Stimulated activated CD8-positive, alpha-beta memory T cell treated with anti-CD3 and anti-CD28 coated beads, Interleukin-4, amount 100 ng/mL, for 24 hours (primary cell): ENCODE measurements around the gene CHMP4B.
A peak's percentile ranks its signal among the peaks of the same experiment; 100 is the strongest.
"Not testable (repeated sequence)": the region's sequence is repeated elsewhere in the genome, so short reads cannot be mapped to it uniquely, and the experiment has no call there.

Source experiments
- DNase-seq: peaks from one replicate; pipeline ENCODE4 v3.0.0-alpha.2; 2020; ENCODE audit warnings: low read depth

CHMP4B gene

GRCh38 chr20:33789858-33790182, 21.3 kb upstream of the CHMP4B start:
- no peak for DNase-seq

DNA sequence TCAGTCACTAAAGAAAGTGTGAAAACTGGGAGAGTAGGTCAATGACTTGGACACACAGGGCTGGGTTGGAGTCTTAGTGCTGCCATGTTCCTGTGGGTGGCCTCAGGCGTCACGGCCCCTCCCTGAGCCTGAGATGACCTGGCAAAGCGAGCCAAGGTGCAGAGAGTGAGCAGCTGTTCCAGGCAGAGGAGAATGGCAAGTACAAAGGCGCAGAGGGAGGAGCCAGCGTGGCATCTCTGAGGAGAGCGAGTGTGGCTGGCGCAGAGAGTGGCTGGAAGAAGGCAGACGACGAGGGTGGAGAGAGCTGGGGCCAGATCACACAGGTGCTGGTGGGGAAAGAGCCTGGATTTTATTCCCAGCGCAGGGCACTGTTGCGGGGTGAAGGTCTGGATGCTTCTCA, 20.6 kb upstream of the CHMP4B start:
- DNase-seq, result no peak

- DNase-seq, result no peak
Observed at GRCh38 chr20:33791021-33791420, 20.1 kb upstream of the CHMP4B start.

GRCh38 chr20:33791540-33791939, 19.6 kb upstream of the CHMP4B start:
- no peak for DNase-seq

DNA sequence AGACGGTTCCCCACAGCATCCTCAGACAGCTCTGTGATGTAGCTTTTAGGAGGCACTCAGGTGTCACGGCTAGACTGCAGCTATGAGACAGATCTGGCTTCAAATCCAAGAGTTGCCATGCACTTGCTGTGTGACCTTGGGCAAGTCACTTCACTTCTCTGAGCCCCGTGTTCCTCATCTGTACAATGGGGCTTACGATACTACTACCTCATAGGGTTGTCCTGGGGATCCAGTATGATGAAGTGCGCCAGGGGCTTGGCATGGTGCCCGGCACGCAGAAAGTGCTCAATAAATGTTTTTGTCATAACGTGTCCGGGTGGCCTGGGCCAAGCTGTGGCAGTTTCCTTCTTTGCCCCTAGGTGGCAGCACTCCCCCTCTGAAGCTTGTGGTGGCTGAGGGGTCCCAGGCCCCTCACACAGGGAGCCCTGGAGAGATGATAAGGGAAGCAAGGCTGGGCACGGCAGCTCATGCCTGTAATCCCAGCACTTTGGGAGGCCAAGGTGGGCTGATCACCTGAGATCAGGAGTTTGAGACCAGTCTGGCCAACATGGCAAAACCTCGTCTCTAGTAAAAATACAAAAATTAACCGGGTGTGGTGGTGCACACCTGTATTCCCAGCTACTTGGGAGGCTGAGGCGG, 19.1 kb upstream of the CHMP4B start:
- DNase-seq, result peak; percentile 33

- DNase-seq, result not testable (repeated sequence)
Observed at GRCh38 chr20:33792598-33792989, 18.6 kb upstream of the CHMP4B start.

DNA sequence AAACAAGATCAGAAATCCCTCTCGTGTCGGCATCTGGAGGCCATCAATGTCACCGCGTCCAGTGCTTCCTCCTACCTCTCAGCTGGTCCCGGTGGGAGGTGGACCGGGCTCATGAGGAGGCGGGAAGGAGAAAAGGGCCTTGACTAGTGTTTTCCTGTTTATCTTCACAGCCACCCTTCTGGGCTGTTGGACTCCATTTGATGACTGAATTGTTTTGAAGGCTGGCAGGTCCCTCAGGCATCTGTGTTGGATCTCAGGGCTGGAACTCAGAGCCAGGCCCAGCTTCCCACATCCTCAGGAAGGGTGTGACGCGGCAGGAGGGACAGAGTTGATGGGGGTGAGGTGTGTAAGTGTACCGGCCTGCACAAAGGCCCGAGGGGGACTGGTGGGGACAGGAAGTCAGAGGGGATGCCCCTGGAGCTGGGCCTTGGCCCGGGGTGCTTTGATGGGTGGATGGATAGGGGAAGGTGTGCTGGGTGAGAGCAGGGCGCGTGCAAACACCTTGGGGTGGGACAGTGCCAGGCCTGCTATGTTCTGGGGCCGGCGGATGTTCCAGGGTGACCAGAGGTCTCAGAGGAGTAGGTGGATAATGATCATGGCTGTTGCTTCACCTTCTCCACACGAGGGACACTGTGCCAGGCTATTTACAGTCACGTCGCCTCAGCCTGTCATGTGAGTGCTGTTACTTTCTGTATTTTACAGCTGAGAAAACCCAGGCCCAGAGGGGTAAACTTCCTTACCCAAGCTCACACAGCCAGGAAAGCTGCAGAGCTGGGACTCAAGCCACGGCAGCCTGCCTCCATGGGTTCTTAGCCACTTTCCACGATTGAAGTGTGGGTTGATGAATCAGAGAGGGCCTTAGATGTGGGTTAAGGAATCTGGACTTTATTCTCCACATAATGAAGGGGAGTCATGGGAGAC, 17.9 kb upstream of the CHMP4B start:
- DNase-seq, result no peak

DNA sequence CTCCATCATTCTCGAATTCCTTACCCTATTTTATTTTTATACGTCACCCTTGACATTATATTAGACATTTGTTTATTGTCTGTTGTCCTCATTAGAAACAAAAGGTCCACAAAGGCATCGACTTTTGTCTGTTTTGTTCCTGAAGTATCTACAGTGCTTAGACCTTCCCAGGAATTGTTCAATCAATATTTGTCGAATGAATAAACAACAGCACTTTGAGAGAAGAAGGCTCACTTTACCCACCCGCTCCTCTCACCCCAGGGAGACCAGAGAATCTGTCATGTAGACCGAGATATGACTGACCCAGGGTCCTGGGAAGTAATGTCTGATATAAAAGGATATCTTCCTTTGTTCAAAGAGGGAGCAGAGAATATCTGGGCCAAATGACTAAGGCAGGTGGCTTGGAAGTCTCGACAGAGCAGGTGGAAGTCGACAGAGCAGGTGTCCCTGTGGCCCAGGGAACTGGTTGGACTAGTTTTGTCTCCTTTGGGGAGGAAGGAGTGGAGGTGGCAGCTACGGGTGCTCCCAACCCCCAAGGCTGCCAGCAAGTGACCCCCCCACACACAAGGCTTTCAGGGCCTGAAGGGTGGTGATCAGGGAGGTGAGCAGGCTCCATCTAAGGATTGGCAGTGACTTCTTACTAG, 14.8 kb upstream of the CHMP4B start:
- DNase-seq, result no peak

DNA sequence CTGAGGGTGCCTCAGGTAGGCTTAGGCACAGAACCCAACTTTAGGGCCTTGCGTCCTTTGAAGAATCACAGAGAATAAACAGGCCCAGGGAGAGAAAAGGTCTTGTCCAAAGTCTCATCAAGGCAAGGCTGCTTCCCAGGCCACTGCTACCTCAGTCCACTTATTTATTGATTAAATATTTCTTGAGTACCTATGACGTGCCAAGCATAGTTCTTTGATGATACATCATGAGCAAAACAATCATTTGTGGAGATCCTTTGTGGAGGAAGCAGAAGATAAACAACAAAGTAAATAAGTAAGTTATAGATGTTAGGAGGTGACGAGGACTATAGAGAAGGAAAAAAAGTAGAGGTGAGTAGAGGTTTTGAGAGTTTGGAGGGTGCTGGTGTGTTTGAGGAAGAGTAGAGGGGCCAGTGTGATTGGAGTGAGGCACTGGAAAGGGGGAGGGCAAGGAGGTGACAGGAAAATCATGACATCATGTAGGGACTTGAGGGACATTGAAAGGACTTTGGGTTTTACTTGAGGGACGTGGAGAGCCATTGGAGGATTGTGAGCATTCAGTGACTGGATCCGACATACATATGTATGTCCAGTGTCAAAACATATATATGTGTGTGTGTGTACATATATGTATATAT, 14.1 kb upstream of the CHMP4B start:
- no peak for DNase-seq

GRCh38 chr20:33798444-33798843, 12.7 kb upstream of the CHMP4B start:
- DNase-seq, result no peak

DNA sequence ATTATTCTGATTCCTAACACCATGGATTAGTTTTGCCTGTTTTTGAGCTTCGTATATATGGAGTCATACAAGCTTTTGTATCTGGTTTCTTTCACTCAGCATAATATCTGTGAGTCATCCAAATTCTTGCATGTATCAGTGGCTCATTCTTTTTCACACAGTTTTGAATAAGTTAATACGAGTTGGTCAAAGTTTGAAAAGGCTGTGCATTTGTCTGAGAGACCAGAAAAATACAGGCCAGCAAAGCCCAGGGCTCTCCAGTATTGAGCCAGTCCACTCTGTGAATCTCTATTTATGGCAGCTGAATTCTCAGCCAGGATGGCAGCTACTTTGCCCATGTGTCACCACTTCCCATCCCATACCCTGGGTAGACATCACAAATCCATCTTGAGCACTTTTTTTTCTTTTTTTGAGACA, 7.2 kb upstream of the CHMP4B start:
- DNase-seq, result no peak

DNA sequence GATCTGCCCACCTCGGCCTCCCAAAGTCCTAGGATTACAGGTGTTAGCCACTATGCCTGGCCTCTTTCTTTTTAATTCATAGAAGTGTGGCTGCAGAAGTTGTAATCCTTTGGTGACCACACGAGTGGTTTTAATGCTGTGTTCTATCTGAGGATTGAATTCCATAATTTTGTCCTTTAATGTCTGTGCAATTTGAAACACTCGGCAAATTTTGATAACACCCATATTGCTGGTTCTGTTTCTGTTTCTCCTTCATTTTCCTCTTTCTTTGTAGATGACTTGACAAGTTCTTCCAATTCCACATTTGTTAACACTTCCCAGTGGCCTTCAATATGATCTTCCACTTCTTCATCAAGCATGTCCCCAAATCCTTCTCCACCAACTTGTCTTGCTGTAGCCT, 2.8 kb upstream of the CHMP4B start:
- no peak for DNase-seq

- DNase-seq, result no peak
Observed at GRCh38 chr20:33810259-33810658, 889 bp upstream of the CHMP4B start.

- DNase-seq, result no peak
Observed at GRCh38 chr20:33811776-33812151, 616 bp downstream of the CHMP4B start.

DNA sequence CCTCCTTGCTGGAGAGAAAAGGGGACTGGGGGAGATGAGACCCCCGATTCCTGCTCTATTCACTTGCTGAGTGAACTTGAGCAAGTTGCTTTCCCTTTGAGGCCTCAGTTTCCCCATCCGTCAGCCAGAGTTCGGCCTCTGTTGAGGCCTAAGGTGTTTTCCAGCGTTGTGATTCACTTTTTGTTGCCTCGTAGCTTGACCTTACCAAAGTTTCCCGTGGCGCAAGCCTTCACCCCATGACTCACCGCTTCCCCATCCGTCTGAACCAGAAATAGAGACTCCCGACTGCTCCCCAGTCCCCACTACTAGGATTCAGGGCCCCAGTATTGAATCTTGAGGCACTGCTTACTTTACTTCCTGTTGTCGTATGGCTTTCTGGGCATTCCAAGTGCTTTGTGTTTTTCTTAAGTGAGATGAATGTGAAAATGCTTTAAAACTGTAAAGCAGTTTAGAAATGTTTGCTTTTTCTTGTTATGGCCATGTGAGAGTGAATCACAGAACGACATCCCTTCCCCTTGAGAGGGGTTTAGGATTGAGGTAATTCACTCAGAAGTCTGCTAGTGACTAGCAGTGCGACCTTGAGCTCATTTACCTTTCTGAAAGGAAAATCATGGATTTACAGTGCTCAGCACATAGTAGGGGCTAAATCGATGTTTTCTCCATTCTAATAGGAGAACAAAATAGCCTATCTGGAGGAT, 1.2 kb downstream of the CHMP4B start:
- peak; percentile 3 for DNase-seq

DNA sequence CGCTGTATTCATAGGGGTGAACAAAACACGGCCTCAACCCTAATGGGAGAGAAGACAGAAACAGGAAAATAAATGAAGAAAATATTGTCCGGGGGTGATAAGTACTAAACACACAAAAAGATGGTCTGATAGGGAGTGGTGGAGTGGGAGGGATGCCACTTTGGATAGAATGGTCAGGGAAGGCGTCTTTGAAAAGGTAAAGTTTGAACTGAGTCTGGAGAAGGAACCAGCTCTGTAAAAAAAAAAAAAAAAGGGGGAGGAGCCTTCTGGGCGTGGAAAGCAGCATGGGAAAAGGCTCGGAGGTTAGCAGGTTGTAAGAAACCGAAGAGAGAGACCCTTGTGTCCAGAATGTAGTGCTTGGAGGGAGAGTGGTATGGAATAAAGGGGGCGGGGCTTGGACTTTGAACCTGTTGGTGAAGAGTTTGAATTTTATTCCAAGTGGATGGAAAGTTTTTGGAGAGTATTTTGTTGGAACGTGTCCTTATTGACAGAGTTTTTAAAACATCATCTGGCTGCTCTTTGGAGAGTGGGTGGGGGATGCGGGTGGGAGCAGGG, 1.8 kb downstream of the CHMP4B start:
- DNase-seq, result no peak

GRCh38 chr20:33814238-33814712, 3.1 kb downstream of the CHMP4B start:
- DNase-seq, result no peak

- DNase-seq, result no peak
Observed at GRCh38 chr20:33815671-33816070, 4.5 kb downstream of the CHMP4B start.

DNA sequence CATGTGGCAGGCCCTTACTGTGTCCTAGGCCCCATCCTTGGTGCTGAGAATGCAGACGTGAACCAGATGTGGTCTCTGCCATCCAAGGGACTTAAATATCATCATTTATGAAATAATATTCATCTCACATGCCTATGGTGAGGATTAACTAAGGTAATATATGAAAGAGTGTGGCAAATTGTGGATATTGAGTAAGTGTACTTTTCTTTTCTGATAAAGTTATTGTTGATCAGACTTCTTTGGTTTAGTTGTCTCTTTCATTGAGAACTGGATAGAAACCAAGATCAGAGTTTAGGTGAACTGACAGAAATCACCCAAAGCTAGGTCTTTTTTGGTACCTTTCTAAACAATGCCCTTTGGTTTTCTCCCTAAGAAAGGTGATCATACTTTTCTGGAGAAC, 5.0 kb downstream of the CHMP4B start:
- no peak for DNase-seq

GRCh38 chr20:33817411-33817810, 6.3 kb downstream of the CHMP4B start:
- DNase-seq, result no peak

- DNase-seq, result no peak
Observed at GRCh38 chr20:33819456-33819855, 8.3 kb downstream of the CHMP4B start.

- DNase-seq, result no peak
Observed at GRCh38 chr20:33820362-33820761, 9.2 kb downstream of the CHMP4B start.
